ENCODE measurements around the gene SLC6A20.

GRCh38 chr3:45838466-45838865 is 42.1 kb upstream of the SLC6A20 start:
- no peak for TF ChIP-seq CTCF (IDR thresholded peaks at IDR 0.05)
- no peak for TF ChIP-seq POLR2A (IDR thresholded peaks at IDR 0.05)
- no peak for TF ChIP-seq POLR2AphosphoS5 (IDR thresholded peaks at IDR 0.05)
- TF ChIP-seq EP300 (IDR thresholded peaks at IDR 0.05) = no peak

All from sigmoid colon (tissue), 4 donors.